H9 (cell line): ENCODE results near the gene MAPK14. TPM values are rescaled to one million over a fixed set of nuclear protein-coding genes. Genes with fewer than 3 reads are reported as not detected.

Experiments used
- DNase-seq: peaks from one replicate; pipeline ENCODE4 v3.0.0-alpha.2; 2017
- H2AFZ ChIP-seq: one replicate; pipeline ENCODE4 v1.6.1; 2013; ENCODE audit warnings: mild to moderate bottlenecking, low read length, control low read depth, moderate library complexity
- H2AK5ac ChIP-seq: 2 replicates; pipeline ENCODE4 v1.6.1; 2013; ENCODE audit warnings: low read length, control low read depth, mixed read lengths; ENCODE audit not compliant: insufficient read length
- H2BK120ac ChIP-seq: one replicate; pipeline ENCODE4 v1.6.1; 2013; ENCODE audit warnings: low read depth, mild to moderate bottlenecking, low read length, control low read depth, inconsistent platforms; ENCODE audit not compliant: poor library complexity, severe bottlenecking
- H2BK12ac ChIP-seq: 2 replicates; pipeline ENCODE4 v1.6.1; 2013; ENCODE audit warnings: low read length, control low read depth, mixed read lengths, low read depth; ENCODE audit not compliant: insufficient read length
- H2BK15ac ChIP-seq: 2 replicates; pipeline ENCODE4 v1.6.1; 2013; ENCODE audit warnings: low read depth, low read length, control low read depth
- H2BK20ac ChIP-seq: one replicate; pipeline ENCODE4 v1.6.1; 2013; ENCODE audit warnings: low read depth, mild to moderate bottlenecking, low read length, control low read depth, inconsistent platforms; ENCODE audit not compliant: poor library complexity, severe bottlenecking
- H2BK5ac ChIP-seq: 2 replicates; pipeline ENCODE4 v1.6.1; 2013; ENCODE audit warnings: low read length, control low read depth, mixed read lengths; ENCODE audit not compliant: insufficient read length
- H3K14ac ChIP-seq: 2 replicates; pipeline ENCODE4 v1.6.1; 2013; ENCODE audit warnings: low read length, control low read depth; ENCODE audit not compliant: insufficient read depth
- H3K18ac ChIP-seq: 2 replicates; pipeline ENCODE4 v1.6.1; 2013; ENCODE audit warnings: low read depth, mild to moderate bottlenecking, mixed read lengths, low read length, control low read depth; ENCODE audit not compliant: insufficient read length
- H3K23ac ChIP-seq: 2 replicates; pipeline ENCODE4 v1.6.1; 2013; ENCODE audit warnings: low read length, control low read depth, mixed read lengths, low read depth; ENCODE audit not compliant: insufficient read length
- H3K23me2 ChIP-seq: 2 replicates; pipeline ENCODE4 v1.6.1; 2013; ENCODE audit warnings: low read depth, mild to moderate bottlenecking, mixed read lengths, low read length, control low read depth; ENCODE audit not compliant: insufficient read length, poor library complexity, severe bottlenecking
- H3K27ac ChIP-seq: 2 replicates; pipeline ENCODE4 v1.5.1; 2013; ENCODE audit warnings: low read length, control low read depth, mixed read lengths, low read depth; ENCODE audit not compliant: insufficient read length
- H3K27me3 ChIP-seq: 2 replicates; pipeline ENCODE4 v1.6.1; 2013; ENCODE audit warnings: low read length, control low read depth, inconsistent platforms; ENCODE audit not compliant: insufficient read depth
- H3K4ac ChIP-seq: 2 replicates; pipeline ENCODE4 v1.6.1; 2013; ENCODE audit warnings: low read depth, mild to moderate bottlenecking, control low read depth, inconsistent platforms, low read length, moderate library complexity
- H3K4me1 ChIP-seq: 2 replicates; pipeline ENCODE4 v1.6.1; 2013; ENCODE audit warnings: low read length, control low read depth, inconsistent platforms; ENCODE audit not compliant: insufficient read depth
- H3K4me2 ChIP-seq: 2 replicates; pipeline ENCODE4 v1.6.1; 2013; ENCODE audit warnings: low read length, control low read depth, mixed read lengths; ENCODE audit not compliant: insufficient read length, insufficient read depth
- H3K56ac ChIP-seq: 2 replicates; pipeline ENCODE4 v1.6.1; 2013; ENCODE audit warnings: low read depth, mild to moderate bottlenecking, mixed read lengths, low read length, control low read depth; ENCODE audit not compliant: insufficient read length
- H3K79me1 ChIP-seq: 2 replicates; pipeline ENCODE4 v1.6.1; 2013; ENCODE audit warnings: low read depth, mild to moderate bottlenecking, moderate library complexity, low read length, control low read depth, inconsistent platforms; ENCODE audit not compliant: insufficient read depth, poor library complexity, severe bottlenecking
- H3K79me2 ChIP-seq: 2 replicates; pipeline ENCODE4 v1.6.1; 2013; ENCODE audit warnings: low read length, control low read depth, inconsistent platforms; ENCODE audit not compliant: insufficient read depth
- H3K9ac ChIP-seq: 2 replicates; pipeline ENCODE4 v1.6.1; 2013; ENCODE audit warnings: low read length, control low read depth, mixed read lengths; ENCODE audit not compliant: insufficient read length; ENCODE audit errors: extremely low read depth
- H3K9me3 ChIP-seq: one replicate; pipeline ENCODE4 v1.6.1; 2013; ENCODE audit warnings: low read depth, low read length, inconsistent platforms; ENCODE audit not compliant: control insufficient read depth
- H3T11ph ChIP-seq: one replicate; pipeline ENCODE4 v1.6.1; 2013; ENCODE audit warnings: mild to moderate bottlenecking, low read length, control low read depth, inconsistent platforms
- H4K20me1 ChIP-seq: one replicate; pipeline ENCODE4 v1.6.1; 2013; ENCODE audit not compliant: control insufficient read depth, insufficient read length, insufficient read depth
- H4K5ac ChIP-seq: 2 replicates; pipeline ENCODE4 v1.6.1; 2013; ENCODE audit warnings: low read depth, mild to moderate bottlenecking, mixed read lengths, low read length, control low read depth; ENCODE audit not compliant: insufficient read length
- H4K8ac ChIP-seq: replicated peaks from 2 replicates; pipeline ENCODE4 v1.6.1; 2013; ENCODE audit warnings: low read length, control low read depth, mixed read lengths, low read depth; ENCODE audit not compliant: insufficient read length
- H4K91ac ChIP-seq: 2 replicates; pipeline ENCODE4 v1.6.1; 2013; ENCODE audit warnings: low read depth, mild to moderate bottlenecking, moderate library complexity, mixed read lengths, low read length, control low read depth; ENCODE audit not compliant: insufficient read length
- H3K27ac Mint-ChIP-seq, 3 experiments: 2 replicates in 2 of 3; 3 replicates in 1 of 3; pipeline ENCODE4 v1.8.0; 2020 to 2021; ENCODE audit warnings: mixed read lengths in 3 of 3, mild to moderate bottlenecking in 1 of 3, moderate library complexity in 1 of 3
- H3K27me3 Mint-ChIP-seq: 2 replicates; pipeline ENCODE4 v1.8.0; 2021; ENCODE audit warnings: low read depth, mild to moderate bottlenecking, moderate library complexity, mixed read lengths
- H3K36me3 Mint-ChIP-seq, 3 experiments: 2 replicates in 2 of 3; 3 replicates in 1 of 3; pipeline ENCODE4 v1.8.0; 2020 to 2021; ENCODE audit warnings: low read depth in 3 of 3, mixed read lengths in 3 of 3; ENCODE audit not compliant: insufficient read depth in 1 of 3
- H3K4me1 Mint-ChIP-seq, 2 experiments: 2 replicates each; pipeline ENCODE4 v1.8.0; 2020; ENCODE audit warnings: mixed read lengths in 2 of 2
- H3K4me3 Mint-ChIP-seq, 2 experiments: 2 replicates in 1 of 2; 3 replicates in 1 of 2; pipeline ENCODE4 v1.8.0; 2020 to 2021; ENCODE audit warnings: mild to moderate bottlenecking in 2 of 2, mixed read lengths in 2 of 2, moderate library complexity in 1 of 2
- H3K9me3 Mint-ChIP-seq, 2 experiments: 2 replicates in 1 of 2; 3 replicates in 1 of 2; pipeline ENCODE4 v1.8.0; 2020; ENCODE audit warnings: mild to moderate bottlenecking in 2 of 2, mixed read lengths in 2 of 2, moderate library complexity in 1 of 2
- CTCF ChIP-seq: fragments of 200-600 bp; sonication (generic); conservative IDR thresholded peaks from 3 replicates; pipeline ENCODE4 v1.8.0; 2021; ENCODE audit warnings: antibody characterized with exemption, mild to moderate bottlenecking
- WGBS: extraction: QIAGEN DNeasy Blood & Tissue Kit; methylation state at CpG from one replicate; pipeline ENCODE4 v1.1.7; 2013; ENCODE audit warnings: missing lambda C conversion rate, low lambda C conversion rate, mixed read lengths; ENCODE audit not compliant: insufficient read length; ENCODE audit errors: extremely low coverage; 5-methylcytosine and 5-hydroxymethylcytosine counted together
- total RNA-seq: library from RNA; stranded (reverse); gene quantifications from 2 replicates; pipeline ENCODE4 v1.2.1, GENCODE V29; 2021

Gene MAPK14
- total RNA-seq, 1 experiment from 2014 or later, result 40.5 TPM

DNA sequence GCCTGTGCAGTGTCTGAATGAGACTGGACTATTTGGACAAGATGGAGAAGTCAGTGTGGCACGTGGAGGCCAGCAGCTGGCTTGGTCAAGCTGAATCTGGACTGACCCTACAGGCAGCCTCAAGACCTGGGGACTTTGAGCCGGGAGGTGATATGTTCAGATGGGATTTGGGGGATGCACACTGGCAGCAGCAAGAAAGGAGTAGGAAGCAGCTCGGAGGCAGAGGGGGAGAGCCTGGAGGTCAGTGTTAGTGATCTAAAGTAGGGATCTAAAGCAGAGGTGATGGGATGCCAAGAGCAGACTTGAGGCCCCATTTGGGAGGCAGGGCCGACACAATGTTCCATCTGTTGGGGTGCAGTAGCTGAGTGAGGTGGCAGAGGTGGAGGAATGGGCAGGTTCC lies 105.5 kb downstream of the MAPK14 start:
- Histone ChIP-seq H3K4me2 (no peak overlapping the region), H3K23me2 (peaks cover 8% of the 10 kb centered on the region), H3K79me1 (no peaks in the 10 kb centered on the region), H2BK12ac (no peak overlapping the region), H4K5ac (no peak overlapping the region), H3K14ac (no peak overlapping the region), H4K8ac (no peak overlapping the region), H2AFZ (no peak overlapping the region), H3K9ac (no peak overlapping the region), H2AK5ac (no peak overlapping the region), H3K79me2 (no peaks in the 10 kb centered on the region), H3K9me3 (no peaks in the 10 kb centered on the region), H2BK5ac (no peak overlapping the region), H2BK15ac (no peak overlapping the region), H4K91ac (no peak overlapping the region), H3K27me3 (no peaks in the 10 kb centered on the region; the same call in 1 of the 2 replicates), H3K4me1 (peaks cover 5% of the 10 kb centered on the region), H3K18ac (no peak overlapping the region), H3K4ac (no peak overlapping the region), H3T11ph (no peak overlapping the region), H4K20me1 (peaks cover 2% of the 10 kb centered on the region), H2BK20ac (no peak overlapping the region), H3K27ac (no peak overlapping the region), H3K56ac (no peak overlapping the region), H2BK120ac (no peak overlapping the region), H3K23ac (no peak overlapping the region)
- peaks cover 10% of the 10 kb centered on the region for H3K27me3 Mint-ChIP-seq
- whole genome bisulfite sequencing, result no CpG with 5 or more reads among the region's 4 CpGs
- peaks cover 0 to 2% of the 10 kb centered on the region in 2 experiments; a peak in 1 of 5 replicates for H3K9me3 Mint-ChIP-seq
- no peak overlapping the region; a peak in 1 of 7 replicates for H3K27ac Mint-ChIP-seq
- no peak overlapping the region for H3K4me3 Mint-ChIP-seq
- no peak for DNase-seq
- H3K4me1 Mint-ChIP-seq, result peaks cover 16 to 24% of the 10 kb centered on the region in 2 experiments
- no peak for TF ChIP-seq CTCF
- H3K36me3 Mint-ChIP-seq, result peaks cover 0 to 13% (median 3%) of the 10 kb centered on the region in 3 experiments; a peak in 3 of 7 replicates
